ENCODE data around the gene PIEZO2. TPM values are rescaled to one million over a fixed set of nuclear protein-coding genes. Genes with fewer than 3 reads are reported as not detected.

The PIEZO2 gene
- polyA plus RNA-seq, 1 donor (not counting 4 experiments of a cell fraction or from before 2014, with no cell fraction given) = not detected

DNA sequence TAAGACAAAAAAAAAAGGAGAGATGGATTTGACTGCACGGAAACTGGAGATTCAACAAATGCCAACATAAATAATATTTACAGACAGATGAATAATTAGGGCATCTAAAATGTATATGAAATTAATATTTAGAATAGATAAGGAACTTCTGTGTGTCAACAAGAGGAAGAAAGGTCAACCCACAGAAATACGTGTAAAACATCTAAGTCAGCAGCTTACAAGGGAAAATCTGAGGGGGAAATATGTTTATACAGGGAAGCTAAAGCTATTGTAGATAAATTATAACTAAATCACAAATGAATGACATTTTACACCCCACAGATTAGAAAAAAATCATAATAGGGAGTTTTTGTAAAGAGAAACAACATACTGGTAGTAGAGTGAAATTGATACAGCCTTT lies 159.9 kb downstream of the PIEZO2 start:
- no peaks in the 10 kb centered on the region for H3K27me3 ChIP-seq (ENCODE audit: control insufficient read depth, extremely low read depth, insufficient read depth, low read length)
- FAIRE-seq = no peak
- H3K9ac ChIP-seq (ENCODE audit: control insufficient read depth, extremely low read depth, insufficient read depth, low read length) = no peak overlapping the region
- dilution Hi-C loops (cut with MboI; ENCODE audit: extremely low pct_ligation_motif_present, low sequenced_read_pairs) = no loop called here
- no peak overlapping the region for H2AFZ ChIP-seq (ENCODE audit: control insufficient read depth, low read length)
- no peak for TF ChIP-seq EZH2 (IDR thresholded peaks at IDR 0.05; ENCODE audit: low read length)
- TF ChIP-seq, protein P1, sequence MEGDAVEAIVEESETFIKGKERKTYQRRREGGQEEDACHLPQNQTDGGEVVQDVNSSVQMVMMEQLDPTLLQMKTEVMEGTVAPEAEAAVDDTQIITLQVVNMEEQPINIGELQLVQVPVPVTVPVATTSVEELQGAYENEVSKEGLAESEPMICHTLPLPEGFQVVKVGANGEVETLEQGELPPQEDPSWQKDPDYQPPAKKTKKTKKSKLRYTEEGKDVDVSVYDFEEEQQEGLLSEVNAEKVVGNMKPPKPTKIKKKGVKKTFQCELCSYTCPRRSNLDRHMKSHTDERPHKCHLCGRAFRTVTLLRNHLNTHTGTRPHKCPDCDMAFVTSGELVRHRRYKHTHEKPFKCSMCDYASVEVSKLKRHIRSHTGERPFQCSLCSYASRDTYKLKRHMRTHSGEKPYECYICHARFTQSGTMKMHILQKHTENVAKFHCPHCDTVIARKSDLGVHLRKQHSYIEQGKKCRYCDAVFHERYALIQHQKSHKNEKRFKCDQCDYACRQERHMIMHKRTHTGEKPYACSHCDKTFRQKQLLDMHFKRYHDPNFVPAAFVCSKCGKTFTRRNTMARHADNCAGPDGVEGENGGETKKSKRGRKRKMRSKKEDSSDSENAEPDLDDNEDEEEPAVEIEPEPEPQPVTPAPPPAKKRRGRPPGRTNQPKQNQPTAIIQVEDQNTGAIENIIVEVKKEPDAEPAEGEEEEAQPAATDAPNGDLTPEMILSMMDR (optimal IDR thresholded peaks at IDR 0.05 in 1 of 3, IDR thresholded peaks at IDR 0.05 in 1 of 3, conservative IDR thresholded peaks at IDR 0.05 in 1 of 3; ENCODE audit: extremely low read depth in 1 of 3, insufficient read depth in 2 of 3, low read length in 3 of 3) = no peak
- no peaks in the 10 kb centered on the region for H3K9me1 ChIP-seq (ENCODE audit: control insufficient read depth, extremely low read depth, insufficient read depth, low read length)
- no peaks in the 10 kb centered on the region for H4K20me1 ChIP-seq (ENCODE audit: control insufficient read depth, extremely low read depth, insufficient read depth, low read length)
- no peaks in the 10 kb centered on the region for H3K9me3 ChIP-seq (ENCODE audit: control insufficient read depth, low read depth, low read length)
- no peaks in the 10 kb centered on the region for H3K36me3 ChIP-seq (ENCODE audit: control insufficient read depth in 2 of 2, extremely low read depth in 1 of 2, insufficient read depth in 2 of 2, low read length in 2 of 2)
- H3K4me2 ChIP-seq (ENCODE audit: control insufficient read depth, extremely low read depth, insufficient read depth, low read depth, low read length) = no peak overlapping the region
- no peaks in the 10 kb centered on the region for H3K79me2 ChIP-seq (ENCODE audit: control insufficient read depth, insufficient read depth, low read length)
- no peak overlapping the region for H3K4me3 ChIP-seq (ENCODE audit: control insufficient read depth in 2 of 3, extremely low read depth in 1 of 3, insufficient read depth in 2 of 3, low read depth in 1 of 3, low read length in 3 of 3)
- H3K4me1 ChIP-seq (ENCODE audit: control insufficient read depth, extremely low read depth, insufficient read depth, low read length) = no peaks in the 10 kb centered on the region
- no peak for DNase-seq (ENCODE audit: low read depth, low spot score)
- H3K27ac ChIP-seq (ENCODE audit: control insufficient read depth, insufficient read depth, low read length) = no peak overlapping the region

DNA sequence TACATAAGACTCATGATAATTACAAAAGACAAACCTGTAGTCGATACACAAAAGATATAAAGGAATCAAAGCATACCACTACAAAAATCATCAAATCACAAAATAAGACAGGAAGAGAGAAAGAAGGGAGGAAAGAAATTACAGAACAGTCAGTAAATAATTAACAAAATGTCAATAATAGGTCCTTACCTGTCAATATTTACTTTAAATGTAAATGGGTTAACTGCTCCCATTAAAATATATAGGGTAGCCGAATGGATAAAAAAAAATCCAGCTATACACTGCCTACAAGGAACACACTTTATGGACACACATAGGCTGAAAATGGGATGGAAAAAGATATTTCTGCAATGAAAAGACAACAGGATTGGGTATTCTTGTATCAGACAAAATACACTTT lies 163.7 kb downstream of the PIEZO2 start:
- Histone ChIP-seq H3K79me2 (ENCODE audit: control insufficient read depth, insufficient read depth, low read length) (no peaks in the 10 kb centered on the region), H3K9me3 (ENCODE audit: control insufficient read depth, low read depth, low read length) (no peaks in the 10 kb centered on the region), H3K4me2 (ENCODE audit: control insufficient read depth, extremely low read depth, insufficient read depth, low read depth, low read length) (no peak overlapping the region), H3K27me3 (ENCODE audit: control insufficient read depth, extremely low read depth, insufficient read depth, low read length) (no peaks in the 10 kb centered on the region), H3K4me1 (ENCODE audit: control insufficient read depth, extremely low read depth, insufficient read depth, low read length) (no peaks in the 10 kb centered on the region), H3K4me3 (ENCODE audit: control insufficient read depth in 2 of 3, extremely low read depth in 1 of 3, insufficient read depth in 2 of 3, low read depth in 1 of 3, low read length in 3 of 3) (no peak overlapping the region), H3K9ac (ENCODE audit: control insufficient read depth, extremely low read depth, insufficient read depth, low read length) (no peak overlapping the region), H3K9me1 (ENCODE audit: control insufficient read depth, extremely low read depth, insufficient read depth, low read length) (no peaks in the 10 kb centered on the region), H3K36me3 (ENCODE audit: control insufficient read depth in 2 of 2, extremely low read depth in 1 of 2, insufficient read depth in 2 of 2, low read length in 2 of 2) (no peaks in the 10 kb centered on the region), H4K20me1 (ENCODE audit: control insufficient read depth, extremely low read depth, insufficient read depth, low read length) (no peaks in the 10 kb centered on the region), H3K27ac (ENCODE audit: control insufficient read depth, insufficient read depth, low read length) (no peak overlapping the region), H2AFZ (ENCODE audit: control insufficient read depth, low read length) (no peak overlapping the region)
- no peak for FAIRE-seq
- no peak for DNase-seq (ENCODE audit: low read depth, low spot score)
- dilution Hi-C loops (cut with MboI; ENCODE audit: extremely low pct_ligation_motif_present, low sequenced_read_pairs) = no loop called here
- no peak for TF ChIP-seq EZH2 (IDR thresholded peaks at IDR 0.05; ENCODE audit: low read length)
- TF ChIP-seq, protein P1 (optimal IDR thresholded peaks at IDR 0.05 in 1 of 3, IDR thresholded peaks at IDR 0.05 in 1 of 3, conservative IDR thresholded peaks at IDR 0.05 in 1 of 3; ENCODE audit: extremely low read depth in 1 of 3, insufficient read depth in 2 of 3, low read length in 3 of 3) = no peak

Measured in keratinocyte (primary cell).